ENCODE data around the gene C1QTNF12.

C1QTNF12 gene

GRCh38 chr1:1239614-1240347 is 6.7 kb downstream of the C1QTNF12 start:
- no peak for FAIRE-seq

DNA sequence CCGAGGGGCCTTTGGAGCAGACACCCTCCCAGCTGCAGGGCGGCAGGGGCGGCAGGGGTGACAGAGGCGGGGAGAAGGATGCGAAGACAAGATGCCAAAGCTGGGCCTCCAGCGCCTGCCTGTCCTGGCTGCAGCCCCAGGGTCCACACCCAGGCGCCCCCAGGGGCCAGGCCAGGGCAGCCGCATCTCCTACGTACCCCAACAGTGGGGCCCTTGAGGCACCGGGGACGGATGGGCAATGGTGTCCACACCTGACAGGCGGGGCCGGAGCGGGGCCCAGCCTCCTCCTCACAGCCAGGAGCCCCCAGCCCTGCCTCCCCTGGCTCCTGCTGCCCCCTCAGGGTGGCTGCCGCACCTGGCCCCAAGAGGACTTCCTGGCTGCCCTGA is 7.3 kb downstream of the C1QTNF12 start:
- no peak for FAIRE-seq

GRCh38 chr1:1238702-1239178 is 7.8 kb downstream of the C1QTNF12 start:
- FAIRE-seq = no peak

- FAIRE-seq = no peak
Observed at GRCh38 chr1:1237874-1238701, 8.4 kb downstream of the C1QTNF12 start.

GRCh38 chr1:1236945-1237873 is 9.3 kb downstream of the C1QTNF12 start:
- no peak for FAIRE-seq

- no peak for FAIRE-seq
Observed at GRCh38 chr1:1236176-1236763, 10.3 kb downstream of the C1QTNF12 start.

DNA sequence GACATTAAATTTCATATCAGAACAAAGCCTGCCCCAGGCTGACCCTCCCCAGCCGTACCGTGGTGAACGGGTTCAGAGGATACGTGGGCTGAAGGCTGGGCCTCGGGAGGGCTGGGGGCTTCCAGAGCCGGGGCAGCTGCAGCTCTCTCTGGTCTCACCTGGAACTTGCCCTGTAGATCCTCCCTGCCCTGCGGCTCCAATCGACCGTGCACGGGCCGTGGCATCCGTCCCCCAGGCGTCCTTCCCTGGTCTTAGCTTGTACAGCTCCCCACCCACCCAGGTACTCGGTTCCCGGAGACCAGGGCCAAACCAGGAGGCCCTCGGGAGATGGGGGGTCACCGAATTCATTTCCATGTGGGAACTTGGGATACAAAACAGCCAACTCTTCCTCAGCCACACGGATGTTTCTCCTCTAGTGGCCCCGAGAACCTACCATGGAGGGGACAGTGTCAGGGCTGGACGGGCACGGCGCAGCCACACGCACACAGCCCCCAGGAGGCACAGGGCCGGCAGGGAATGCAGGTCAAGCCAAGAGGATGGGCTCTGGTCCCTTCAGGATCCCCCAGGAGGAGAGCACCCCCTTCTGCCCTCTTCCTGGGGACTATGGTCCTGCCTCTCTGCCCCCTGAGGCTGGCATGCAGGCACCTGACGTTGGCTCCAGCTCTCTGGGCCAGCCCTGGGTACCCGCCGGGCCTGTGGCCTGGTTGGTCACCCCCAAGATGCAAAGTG is 11.3 kb downstream of the C1QTNF12 start:
- FAIRE-seq = no peak

DNA sequence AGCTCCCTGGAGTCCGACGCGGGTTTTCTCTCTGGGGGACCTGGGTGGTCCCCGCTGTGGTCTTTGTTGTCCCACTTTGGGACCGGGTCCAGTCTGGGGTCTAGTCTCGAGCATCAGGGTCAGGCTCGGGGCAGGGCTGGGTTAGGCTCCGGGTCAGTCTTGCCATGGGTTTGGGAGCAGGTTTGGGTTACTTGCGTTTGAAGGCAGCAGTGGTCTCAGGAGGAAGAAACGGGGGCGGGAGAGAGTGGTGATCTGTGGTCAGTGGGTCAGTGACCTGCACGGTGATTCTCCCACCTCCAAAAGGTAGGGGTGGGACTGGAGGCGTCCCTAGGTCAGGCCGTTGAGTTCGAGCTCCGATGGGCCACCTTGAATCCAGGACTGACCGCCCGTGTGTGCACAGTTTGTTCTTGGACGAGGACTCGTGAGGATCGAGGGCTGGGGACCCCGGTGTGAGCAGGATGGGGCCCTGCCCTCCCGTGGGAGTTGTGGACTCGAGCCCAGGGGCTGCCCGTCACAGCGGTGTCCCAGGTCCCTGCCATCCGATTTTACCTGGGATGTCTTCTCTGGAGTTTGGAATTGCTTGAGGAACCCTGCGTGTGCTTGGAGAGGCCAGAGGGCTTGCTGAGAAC is 12.2 kb downstream of the C1QTNF12 start:
- no peak for FAIRE-seq

DNA sequence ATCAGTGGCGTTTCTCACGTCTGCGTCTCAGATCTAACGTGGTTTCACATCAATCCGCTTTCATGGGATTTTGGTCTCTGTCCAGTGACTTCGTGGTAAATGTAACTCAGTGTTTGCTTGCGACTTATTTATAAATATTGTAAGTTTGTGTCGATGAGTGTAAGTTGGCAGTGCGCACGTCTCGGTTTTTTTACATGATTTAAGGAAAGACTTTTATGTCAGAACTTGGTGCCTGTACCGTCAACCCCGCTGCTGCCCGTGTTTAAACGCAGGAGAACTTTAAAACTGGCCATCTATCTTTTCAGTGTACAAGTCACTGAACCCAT is 13.0 kb downstream of the C1QTNF12 start:
- no peak for FAIRE-seq

DNA sequence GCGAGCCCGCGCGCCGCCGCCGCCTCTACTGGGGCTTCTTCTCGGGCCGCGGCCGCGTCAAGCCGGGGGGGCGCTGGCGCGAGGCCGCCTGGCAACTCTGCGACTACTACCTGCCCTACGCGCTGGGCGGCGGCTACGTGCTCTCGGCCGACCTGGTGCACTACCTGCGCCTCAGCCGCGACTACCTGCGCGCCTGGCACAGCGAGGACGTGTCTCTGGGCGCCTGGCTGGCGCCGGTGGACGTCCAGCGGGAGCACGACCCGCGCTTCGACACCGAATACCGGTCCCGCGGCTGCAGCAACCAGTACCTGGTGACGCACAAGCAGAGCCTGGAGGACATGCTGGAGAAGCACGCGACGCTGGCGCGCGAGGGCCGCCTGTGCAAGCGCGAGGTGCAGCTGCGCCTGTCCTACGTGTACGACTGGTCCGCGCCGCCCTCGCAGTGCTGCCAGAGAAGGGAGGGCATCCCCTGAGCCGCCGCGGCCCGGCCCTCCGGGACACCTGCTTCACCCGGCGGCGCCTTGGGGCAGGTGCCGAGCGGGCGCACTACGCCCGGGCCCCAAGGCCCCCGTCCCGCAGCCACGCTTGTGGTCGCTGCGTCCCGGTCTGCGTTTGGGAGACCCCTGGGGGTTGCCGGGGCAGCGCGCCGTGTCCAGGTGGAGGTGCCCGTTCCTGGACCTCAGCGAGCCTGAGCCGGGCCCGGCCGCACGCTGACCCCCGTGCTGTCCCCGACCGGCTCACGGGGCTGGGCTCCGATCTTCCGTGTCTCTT is 13.5 kb downstream of the C1QTNF12 start:
- FAIRE-seq = no peak

DNA sequence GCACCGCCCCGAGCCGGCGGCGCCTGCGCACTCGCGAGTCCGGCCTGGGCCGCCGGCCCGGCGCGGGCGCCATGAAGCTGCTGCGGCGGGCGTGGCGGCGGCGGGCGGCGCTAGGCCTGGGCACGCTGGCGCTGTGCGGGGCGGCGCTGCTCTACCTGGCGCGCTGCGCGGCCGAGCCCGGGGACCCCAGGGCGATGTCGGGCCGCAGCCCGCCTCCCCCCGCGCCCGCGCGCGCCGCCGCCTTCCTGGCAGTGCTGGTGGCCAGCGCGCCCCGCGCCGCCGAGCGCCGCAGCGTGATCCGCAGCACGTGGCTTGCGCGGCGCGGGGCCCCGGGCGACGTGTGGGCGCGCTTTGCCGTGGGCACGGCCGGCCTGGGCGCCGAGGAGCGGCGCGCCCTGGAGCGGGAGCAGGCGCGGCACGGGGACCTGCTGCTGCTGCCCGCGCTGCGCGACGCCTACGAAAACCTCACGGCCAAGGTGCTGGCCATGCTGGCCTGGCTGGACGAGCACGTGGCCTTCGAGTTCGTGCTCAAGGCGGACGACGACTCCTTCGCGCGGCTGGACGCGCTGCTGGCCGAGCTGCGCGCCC is 14.2 kb downstream of the C1QTNF12 start, which contains the start of gene B3GALT6:
B3GALT6 (plus strand) TSS at position 30 of the 588 bp plus-strand sequence; CDS start at position 72, 42 bp downstream.
- FAIRE-seq = no peak

DNA sequence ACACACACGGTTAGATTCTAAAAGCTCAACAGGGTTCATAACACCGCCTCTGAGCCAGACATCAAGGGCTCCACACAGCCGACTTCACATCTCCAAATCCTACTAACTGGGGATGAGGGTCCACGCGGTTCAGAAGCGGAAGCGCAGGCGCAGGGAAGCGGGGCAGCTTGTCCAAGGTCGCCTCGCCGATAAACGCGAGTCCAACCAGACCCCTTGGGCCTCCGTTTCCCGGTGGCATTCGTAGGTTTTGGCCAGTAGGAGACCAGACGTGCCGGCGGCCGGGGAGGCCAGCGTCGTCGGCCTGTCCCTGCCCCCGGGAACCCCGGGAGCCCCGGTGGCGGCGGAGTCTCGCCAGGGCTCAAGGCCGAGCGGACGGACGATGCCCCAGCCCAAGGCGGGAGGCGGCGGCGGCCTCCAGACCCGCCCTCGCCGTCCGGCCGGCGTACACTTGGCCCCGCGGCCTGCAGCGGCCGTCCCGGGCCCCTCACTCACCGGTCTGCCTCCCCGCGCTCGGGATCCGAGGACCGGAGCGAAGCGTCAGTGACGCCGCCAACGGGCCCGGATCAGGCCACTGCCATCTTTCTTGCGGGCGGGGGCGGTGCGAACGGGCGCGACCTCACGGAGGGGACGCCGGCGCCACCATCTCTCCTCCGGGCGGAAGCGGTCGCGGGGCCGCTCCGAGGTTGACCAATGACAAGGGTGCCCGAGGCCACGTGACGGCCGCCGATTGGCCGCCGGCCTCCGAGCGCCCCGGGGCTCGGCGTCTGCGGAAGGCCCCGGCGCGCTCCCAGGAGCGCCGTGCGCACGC is 14.9 kb downstream of the C1QTNF12 start, which contains the start of gene SDF4:
SDF4 (minus strand) TSS at position 602 of the 808 bp plus-strand sequence. CDS start 3,229 bp downstream, outside the sequence.
- FAIRE-seq = no peak

GRCh38 chr1:1230656-1231399 is 15.7 kb downstream of the C1QTNF12 start:
- FAIRE-seq = no peak

DNA sequence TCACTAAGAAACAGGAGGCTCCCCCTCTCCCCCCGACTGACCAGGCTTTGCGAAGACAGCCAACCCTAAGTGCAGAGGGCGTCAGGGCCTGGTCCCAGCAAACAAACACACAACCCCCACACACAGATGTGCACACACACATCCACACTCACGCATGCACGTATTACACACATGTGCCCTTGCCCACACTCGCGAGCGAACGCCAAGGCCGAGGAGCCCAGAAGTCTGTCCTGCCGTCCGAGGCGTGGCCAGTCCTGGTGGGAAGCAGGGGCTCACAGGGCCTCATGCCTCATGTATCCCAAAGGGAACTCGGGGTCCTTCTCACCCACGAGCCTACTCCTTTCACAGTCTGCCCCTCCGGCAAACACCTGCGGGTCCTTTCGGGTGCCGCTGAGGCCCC is 16.8 kb downstream of the C1QTNF12 start:
- FAIRE-seq = no peak

DNA sequence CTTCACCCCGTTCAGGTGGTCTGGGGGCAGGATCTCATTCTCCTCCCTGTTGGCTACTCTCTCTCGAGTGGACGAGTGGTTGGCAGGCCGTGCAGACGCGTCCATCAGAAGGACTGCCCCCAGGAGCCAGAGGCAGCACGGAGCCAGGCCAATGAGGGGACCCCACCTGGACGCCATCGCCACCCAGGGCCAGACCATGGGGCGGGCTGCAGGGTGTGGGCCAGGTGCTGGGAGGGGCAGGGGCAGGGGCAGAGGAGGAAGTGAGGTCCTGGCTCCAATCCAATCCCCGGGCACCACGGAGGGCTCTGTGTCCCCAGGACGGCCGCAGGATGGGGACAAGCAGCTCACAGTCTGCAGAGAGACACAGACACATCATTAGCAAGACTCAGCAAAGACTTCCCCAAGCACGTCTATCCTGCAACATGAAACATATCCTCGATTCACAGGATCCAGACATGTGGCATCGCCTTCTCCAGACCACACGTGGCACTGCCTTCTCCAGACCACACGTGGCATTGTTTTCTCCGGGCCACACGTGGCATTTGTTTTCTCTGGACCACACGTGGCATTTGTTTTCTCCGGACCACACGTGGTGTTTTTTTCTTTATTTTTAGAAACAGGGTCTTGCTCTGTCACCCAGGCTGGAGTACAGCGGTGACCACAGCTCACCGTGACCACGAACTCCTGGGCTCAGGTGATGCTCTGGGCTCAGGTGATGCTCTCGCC is 17.8 kb downstream of the C1QTNF12 start:
- no peak for FAIRE-seq

GRCh38 chr1:1228187-1228586 is 18.3 kb downstream of the C1QTNF12 start:
- no peak for FAIRE-seq

DNA sequence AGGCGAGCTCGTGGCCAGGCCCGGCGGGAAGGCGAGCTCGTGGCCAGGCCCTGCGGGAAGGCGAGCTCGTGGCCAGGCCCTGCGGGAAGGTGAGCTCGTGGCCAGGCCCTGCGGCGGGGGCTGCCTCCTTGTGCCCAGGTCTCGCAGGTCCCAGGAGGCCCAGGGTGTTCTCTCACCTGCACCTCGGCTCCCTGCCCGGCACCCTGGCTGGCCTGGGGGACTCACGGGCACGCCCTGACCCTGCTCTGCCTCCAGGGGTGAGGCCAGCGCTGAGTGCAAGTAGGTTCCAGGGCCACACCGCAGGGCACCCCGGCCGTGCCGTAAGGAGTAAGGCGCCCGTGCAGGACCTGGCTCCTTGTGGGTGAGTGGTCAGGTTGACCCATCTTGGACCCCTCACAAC is 19.1 kb downstream of the C1QTNF12 start:
- FAIRE-seq = no peak

All from colon (tissue), 2 donors.